ENCODE measurements around the gene SCUBE3. TPM values are rescaled to one million over a fixed set of nuclear protein-coding genes. Genes with fewer than 3 reads are reported as not detected.

SCUBE3 gene
- total RNA-seq, 1 donor from 2014 or later: 0.49 TPM

DNA sequence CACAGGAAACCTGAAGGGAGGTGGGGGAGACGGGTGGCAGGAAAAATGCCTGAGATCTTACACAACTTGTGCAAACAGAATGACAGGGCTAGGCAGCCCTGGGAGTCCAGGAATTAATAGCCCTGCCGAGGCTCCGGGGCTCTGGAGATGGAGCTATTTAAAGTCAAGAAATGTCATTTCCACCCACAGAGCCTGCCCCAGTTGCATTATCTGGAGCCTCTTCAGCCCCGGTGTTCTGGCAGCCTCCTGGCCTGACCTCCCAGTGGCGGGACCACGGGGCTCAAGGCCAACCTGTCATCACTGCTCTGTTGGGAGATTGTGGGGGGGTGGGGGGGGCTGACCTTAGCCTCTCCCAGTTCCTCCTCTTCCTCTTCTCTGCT, 28.5 kb upstream of the SCUBE3 start:
- H3K27ac ChIP-seq: no peak overlapping the region
- no peaks in the 10 kb centered on the region for H3K9me3 ChIP-seq
- no peak overlapping the region for H3K4me3 ChIP-seq
- peaks cover 17% of the 10 kb centered on the region for H3K4me1 ChIP-seq
- intact Hi-C loops (cut with DNase I): no loop called here
- no peaks in the 10 kb centered on the region for H3K36me3 ChIP-seq
- no peak for DNase-seq (ENCODE audit: extremely low spot score in 2 of 2)
- H3K27me3 ChIP-seq: no peaks in the 10 kb centered on the region
- TF ChIP-seq CTCF (IDR thresholded peaks at IDR 0.05) (no peak), POLR2A (IDR thresholded peaks at IDR 0.05) (no peak), POLR2AphosphoS5 (IDR thresholded peaks at IDR 0.05; ENCODE audit: insufficient read depth in 1 of 2, low read depth in 1 of 2) (no peak)

- intact Hi-C loops (cut with DNase I): no loop called here
- no peak for TF ChIP-seq POLR2AphosphoS5 (IDR thresholded peaks at IDR 0.05; ENCODE audit: insufficient read depth in 1 of 2, low read depth in 1 of 2)
- no peak for TF ChIP-seq CTCF (IDR thresholded peaks at IDR 0.05)
- no peak for TF ChIP-seq POLR2A (IDR thresholded peaks at IDR 0.05)
- DNase-seq (ENCODE audit: extremely low spot score in 2 of 2): no peak
Observed at GRCh38 chr6:35185971-35186370, 27.8 kb upstream of the SCUBE3 start.

DNA sequence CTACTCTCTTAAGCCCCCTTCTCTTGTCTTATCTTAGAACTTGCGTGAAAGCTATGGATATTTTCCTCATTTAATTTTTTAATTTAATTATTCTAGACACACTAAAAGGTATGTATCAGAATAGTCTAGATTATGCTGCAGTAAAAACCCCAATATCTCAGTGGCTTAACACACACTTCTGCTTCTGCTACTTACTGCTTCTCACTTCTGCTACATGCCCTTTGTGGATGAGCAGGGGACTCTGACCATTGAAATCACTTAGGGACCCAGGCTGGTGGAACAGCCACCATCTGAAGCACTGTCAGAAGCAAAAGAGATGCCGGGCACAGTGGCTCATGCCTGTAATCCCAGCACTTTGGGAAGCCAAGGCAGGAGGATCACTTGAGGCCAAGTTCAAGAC, 27.2 kb upstream of the SCUBE3 start:
- intact Hi-C loops (cut with DNase I): no loop called here
- DNase-seq (ENCODE audit: extremely low spot score in 2 of 2): no peak
- H3K27me3 ChIP-seq: no peaks in the 10 kb centered on the region
- peaks cover 8% of the 10 kb centered on the region for H3K4me1 ChIP-seq
- no peak overlapping the region for H3K27ac ChIP-seq
- H3K9me3 ChIP-seq: no peaks in the 10 kb centered on the region
- TF ChIP-seq POLR2A (IDR thresholded peaks at IDR 0.05) (no peak), CTCF (IDR thresholded peaks at IDR 0.05) (no peak), POLR2AphosphoS5 (IDR thresholded peaks at IDR 0.05; ENCODE audit: insufficient read depth in 1 of 2, low read depth in 1 of 2) (no peak)
- H3K36me3 ChIP-seq: no peaks in the 10 kb centered on the region
- H3K4me3 ChIP-seq: no peak overlapping the region

More at GRCh38 chr6:35185971-35186370, 27.8 kb upstream of the SCUBE3 start:
- no peak overlapping the region for H3K27ac ChIP-seq
- peaks cover 14% of the 10 kb centered on the region for H3K4me1 ChIP-seq
- no peaks in the 10 kb centered on the region for H3K9me3 ChIP-seq
- no peaks in the 10 kb centered on the region for H3K36me3 ChIP-seq
- no peak overlapping the region for H3K4me3 ChIP-seq
- no peaks in the 10 kb centered on the region for H3K27me3 ChIP-seq

DNA sequence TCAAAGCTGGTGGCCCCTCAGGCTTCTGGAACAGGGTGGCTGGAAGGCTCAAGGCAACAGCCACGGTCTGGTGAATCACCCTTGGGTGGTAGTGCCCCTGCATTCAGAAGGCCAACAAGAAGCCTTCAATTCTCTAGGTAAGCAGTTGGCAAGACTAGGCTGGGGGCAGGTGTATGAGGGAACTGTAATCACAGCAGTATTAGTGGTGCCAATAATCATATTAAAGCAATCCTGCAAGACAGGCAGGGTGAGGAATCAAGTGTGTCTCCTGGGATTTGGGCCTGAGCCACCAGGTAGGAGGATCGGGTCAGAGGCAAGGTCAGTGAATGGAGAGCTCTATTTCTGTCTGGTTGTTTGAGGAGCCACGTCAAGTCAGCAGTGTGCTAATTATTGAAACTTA, 24.9 kb upstream of the SCUBE3 start:
- TF ChIP-seq POLR2AphosphoS5 (IDR thresholded peaks at IDR 0.05; ENCODE audit: insufficient read depth in 1 of 2, low read depth in 1 of 2): no peak
- no peak for TF ChIP-seq CTCF (IDR thresholded peaks at IDR 0.05)
- TF ChIP-seq POLR2A (IDR thresholded peaks at IDR 0.05): no peak
- Histone ChIP-seq H3K4me3 (no peak overlapping the region), H3K9me3 (no peaks in the 10 kb centered on the region), H3K27ac (no peak overlapping the region), H3K27me3 (no peaks in the 10 kb centered on the region), H3K4me1 (no peaks in the 10 kb centered on the region), H3K36me3 (no peaks in the 10 kb centered on the region)
- DNase-seq (ENCODE audit: extremely low spot score in 2 of 2): no peak
- intact Hi-C loops (cut with DNase I): no loop called here

DNA sequence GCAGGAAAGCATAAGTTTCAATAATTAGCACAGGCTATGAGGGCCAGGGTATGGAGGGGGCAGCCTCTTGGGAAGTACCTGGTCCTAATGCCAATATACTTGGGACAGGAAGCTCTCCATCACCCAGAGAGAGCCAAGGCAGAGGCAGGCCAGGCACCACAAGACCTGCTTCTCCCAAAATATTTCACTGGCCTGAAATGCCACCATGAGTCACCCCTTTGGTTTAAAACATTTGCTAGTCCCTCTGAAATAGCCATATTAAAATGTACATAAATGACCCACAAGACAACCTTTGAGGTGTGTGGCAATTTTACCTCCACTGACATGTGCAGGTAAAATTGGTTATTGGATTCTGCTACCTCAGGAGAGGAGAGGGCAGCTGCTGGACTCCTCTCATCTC, 23.4 kb upstream of the SCUBE3 start:
- Histone ChIP-seq H3K4me1 (no peaks in the 10 kb centered on the region), H3K4me3 (no peak overlapping the region), H3K27ac (no peak overlapping the region), H3K27me3 (no peaks in the 10 kb centered on the region), H3K36me3 (no peaks in the 10 kb centered on the region), H3K9me3 (no peaks in the 10 kb centered on the region)
- TF ChIP-seq POLR2AphosphoS5 (IDR thresholded peaks at IDR 0.05; ENCODE audit: insufficient read depth in 1 of 2, low read depth in 1 of 2): no peak
- no peak for TF ChIP-seq CTCF (IDR thresholded peaks at IDR 0.05)
- TF ChIP-seq POLR2A (IDR thresholded peaks at IDR 0.05): no peak
- intact Hi-C loops (cut with DNase I): loop anchor here (5.0 kb wide), 1 partner anchor 1298 kb away; no protein-coding TSS in a partner anchor
- DNase-seq (ENCODE audit: extremely low spot score in 2 of 2): no peak
